ENCODE results near the gene PSMA3.

DNA sequence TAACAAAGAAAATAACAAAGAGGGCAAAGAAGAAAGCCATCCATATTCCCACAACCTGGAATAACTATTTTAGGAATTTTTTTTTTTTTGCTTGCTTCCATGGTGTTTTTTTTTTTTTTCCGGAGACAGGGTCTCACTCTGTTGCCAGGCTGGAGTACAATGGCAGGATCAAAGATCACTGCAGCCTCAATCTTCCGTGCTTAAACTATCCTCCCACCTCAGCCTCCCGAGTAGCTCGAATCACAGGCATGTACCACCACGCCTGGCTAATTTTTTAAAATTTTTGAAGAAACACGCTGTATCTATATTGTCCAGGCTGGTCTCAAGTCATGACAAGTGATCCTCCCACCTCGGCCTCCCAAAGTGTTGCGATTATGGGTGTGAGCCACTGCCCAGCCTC, 33.5 kb downstream of the PSMA3 start:
- TF ChIP-seq, protein P1, sequence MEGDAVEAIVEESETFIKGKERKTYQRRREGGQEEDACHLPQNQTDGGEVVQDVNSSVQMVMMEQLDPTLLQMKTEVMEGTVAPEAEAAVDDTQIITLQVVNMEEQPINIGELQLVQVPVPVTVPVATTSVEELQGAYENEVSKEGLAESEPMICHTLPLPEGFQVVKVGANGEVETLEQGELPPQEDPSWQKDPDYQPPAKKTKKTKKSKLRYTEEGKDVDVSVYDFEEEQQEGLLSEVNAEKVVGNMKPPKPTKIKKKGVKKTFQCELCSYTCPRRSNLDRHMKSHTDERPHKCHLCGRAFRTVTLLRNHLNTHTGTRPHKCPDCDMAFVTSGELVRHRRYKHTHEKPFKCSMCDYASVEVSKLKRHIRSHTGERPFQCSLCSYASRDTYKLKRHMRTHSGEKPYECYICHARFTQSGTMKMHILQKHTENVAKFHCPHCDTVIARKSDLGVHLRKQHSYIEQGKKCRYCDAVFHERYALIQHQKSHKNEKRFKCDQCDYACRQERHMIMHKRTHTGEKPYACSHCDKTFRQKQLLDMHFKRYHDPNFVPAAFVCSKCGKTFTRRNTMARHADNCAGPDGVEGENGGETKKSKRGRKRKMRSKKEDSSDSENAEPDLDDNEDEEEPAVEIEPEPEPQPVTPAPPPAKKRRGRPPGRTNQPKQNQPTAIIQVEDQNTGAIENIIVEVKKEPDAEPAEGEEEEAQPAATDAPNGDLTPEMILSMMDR (conservative IDR thresholded peaks at IDR 0.05; ENCODE audit: low read depth, low read length) = no peak
- TF ChIP-seq EZH2 (IDR thresholded peaks at IDR 0.05; ENCODE audit: borderline replicate concordance, low read depth, low read length, poor library complexity, severe bottlenecking) = no peak
